NCI-H446 (cell line): Measurements from ENCODE around the gene DLG5.

Source experiments
- DNase-seq, 2 experiments: peaks; one replicate each; lab custom pipeline; 2025; lab: John Stamatoyannopoulos, UW

DLG5 gene

GRCh38 chr10:77926566-77927401 lies at the start of gene DLG5:
DLG5 (minus strand) TSS chr10:77926755; CDS start chr10:77926520, 235 bp downstream.
- DNase-seq, result no peak

GRCh38 chr10:77975086-77975666 lies 48.6 kb upstream of the DLG5 start:
- no peak for DNase-seq

GRCh38 chr10:77974396-77975074 lies 48.0 kb upstream of the DLG5 start:
- DNase-seq, result peak in 1 of 2 experiments; percentile 4

- DNase-seq, result no peak
Measured at GRCh38 chr10:77973276-77973675, 46.7 kb upstream of the DLG5 start.

GRCh38 chr10:77972148-77972547 lies 45.6 kb upstream of the DLG5 start:
- no peak for DNase-seq

- no peak for DNase-seq
Measured at GRCh38 chr10:77971804-77972144, 45.2 kb upstream of the DLG5 start.

- DNase-seq, result peak in 1 of 2 experiments; percentile 2
Measured at GRCh38 chr10:77970869-77971803, 44.6 kb upstream of the DLG5 start.

- DNase-seq, result no peak
Measured at GRCh38 chr10:77969114-77969513, 42.6 kb upstream of the DLG5 start.

GRCh38 chr10:77967611-77968022 lies 41.1 kb upstream of the DLG5 start:
- no peak for DNase-seq

GRCh38 chr10:77965294-77965693 lies 38.7 kb upstream of the DLG5 start:
- no peak for DNase-seq

- no peak for DNase-seq
Measured at GRCh38 chr10:77964811-77965210, 38.3 kb upstream of the DLG5 start.

- DNase-seq, result no peak
Measured at GRCh38 chr10:77963901-77964300, 37.3 kb upstream of the DLG5 start.

- no peak for DNase-seq
Measured at GRCh38 chr10:77962350-77963146, 36.0 kb upstream of the DLG5 start.

GRCh38 chr10:77961668-77962067 lies 35.1 kb upstream of the DLG5 start:
- DNase-seq, result no peak

- DNase-seq, result no peak
Measured at GRCh38 chr10:77960829-77961329, 34.3 kb upstream of the DLG5 start.

GRCh38 chr10:77959887-77960455 lies 33.4 kb upstream of the DLG5 start:
- no peak for DNase-seq

- no peak for DNase-seq
Measured at GRCh38 chr10:77959384-77959783, 32.8 kb upstream of the DLG5 start.

- no peak for DNase-seq
Measured at GRCh38 chr10:77955136-77955535, 28.6 kb upstream of the DLG5 start.

- DNase-seq, result no peak
Measured at GRCh38 chr10:77949167-77949566, 22.6 kb upstream of the DLG5 start.

GRCh38 chr10:77946084-77946483 lies 19.5 kb upstream of the DLG5 start:
- DNase-seq, result no peak

GRCh38 chr10:77944519-77944918 lies 18.0 kb upstream of the DLG5 start:
- no peak for DNase-seq
